K562 (cell line): ENCODE data around the gene GNAI3. TPM values are rescaled to one million over a fixed set of nuclear protein-coding genes. Genes with fewer than 3 reads are reported as not detected.
A peak's percentile ranks its signal among the peaks of the same experiment; 100 is the strongest.

Experiments used
- AFF1 ChIP-seq, 2 experiments: fragments of 450-650 bp; IDR thresholded peaks; 2 replicates each; pipeline ENCODE4 v1.6.1; 2018; ENCODE audit warnings: mild to moderate bottlenecking in 2 of 2, low read depth in 1 of 2; ENCODE audit not compliant: partially characterized antibody in 2 of 2
- CBFB ChIP-seq: sonication (generic); formaldehyde crosslinking; IDR thresholded peaks from 2 replicates; pipeline ENCODE4 v1.4.0; 2020; ENCODE audit warnings: mild to moderate bottlenecking, missing genetic modification reagents
- COPS2 ChIP-seq: fragments of 450-650 bp; conservative IDR thresholded peaks from 2 replicates; pipeline ENCODE4 v1.6.1; 2016; ENCODE audit warnings: mild to moderate bottlenecking, moderate library complexity
- CTCF ChIP-seq, 3 experiments: IDR thresholded peaks in 2 of 3; conservative IDR thresholded peaks in 1 of 3; 2 replicates each; pipeline ENCODE4 v1.5.1; 2011 to 2012; ENCODE audit warnings: low read length in 3 of 3, mild to moderate bottlenecking in 3 of 3, control low read depth in 2 of 3, improper control_type of control experiment in 1 of 3, inconsistent platforms in 1 of 3, low read depth in 1 of 3, mixed read lengths in 1 of 3, moderate library complexity in 1 of 3; ENCODE audit not compliant: insufficient read depth in 2 of 3
- FOS ChIP-seq: IDR thresholded peaks from 3 replicates; pipeline ENCODE4 v1.6.1; 2011; ENCODE audit not compliant: insufficient read length; ENCODE audit errors: extremely low read depth
- FOXP4 ChIP-seq: sonication (generic); formaldehyde crosslinking; IDR thresholded peaks from 2 replicates; pipeline ENCODE4 v1.8.0; 2022; ENCODE audit warnings: mild to moderate bottlenecking, missing genetic modification reagents, borderline replicate concordance
- HNRNPUL1 ChIP-seq: fragments of 200-400 bp; formaldehyde crosslinking; IDR thresholded peaks from 2 replicates; pipeline ENCODE4 v1.6.1; 2017; ENCODE audit warnings: low read length
- KLF13 ChIP-seq: fragments of 450-650 bp; IDR thresholded peaks from 2 replicates; pipeline ENCODE4 v1.6.1; 2016; ENCODE audit warnings: missing genetic modification characterization, low read depth, mild to moderate bottlenecking, missing compliant biosample characterization, moderate library complexity, borderline replicate concordance
- RAD21 ChIP-seq, 2 experiments: fragments of 250-450 bp in 1 of 2; fragments of 450-650 bp in 1 of 2; sonication (Bioruptor Pico) in 1 of 2; formaldehyde crosslinking in 1 of 2; IDR thresholded peaks in 1 of 2; conservative IDR thresholded peaks in 1 of 2; 2 replicates each; pipeline versions ENCODE4 v1.4.0 to v1.8.0; 2020 to 2022; ENCODE audit warnings: mild to moderate bottlenecking in 2 of 2, moderate library complexity in 1 of 2
- RBM22 ChIP-seq: fragments of 200-400 bp; formaldehyde crosslinking; IDR thresholded peaks from 2 replicates; pipeline ENCODE4 v1.6.1; 2018; ENCODE audit warnings: low read length, low read depth; ENCODE audit not compliant: poor library complexity, severe bottlenecking
- SREBF2 ChIP-seq: sonication (generic); formaldehyde crosslinking; IDR thresholded peaks from 2 replicates; pipeline ENCODE4 v1.4.0; 2020; ENCODE audit warnings: mild to moderate bottlenecking, missing genetic modification reagents
- TBP ChIP-seq: optimal IDR thresholded peaks from 2 replicates; pipeline ENCODE3; 2011; ENCODE audit warnings: low read depth, low read length, improper control_type of control experiment
- ZBTB17 ChIP-seq: fragments of 450-650 bp; formaldehyde crosslinking; IDR thresholded peaks from 2 replicates; pipeline ENCODE4 v1.4.0; 2020; ENCODE audit warnings: mild to moderate bottlenecking
- ZFP91 ChIP-seq: sonication (generic); formaldehyde crosslinking; IDR thresholded peaks from 2 replicates; pipeline ENCODE4 v1.8.0; 2022; ENCODE audit warnings: mild to moderate bottlenecking, missing genetic modification reagents
- ZNF3 ChIP-seq: fragments of 250-450 bp; sonication (Bioruptor Pico); IDR thresholded peaks from 2 replicates; pipeline ENCODE4 v1.5.0; 2021; ENCODE audit warnings: mild to moderate bottlenecking, moderate library complexity
- polyA plus RNA-seq, 8 experiments: library from polyadenylated mRNA; depleted of rRNA in 4 of 8; stranded (reverse) in 5 of 8; unstranded in 3 of 8; fragments of >200 nt; fragmentation: Nextera tagmentation in 2 of 8; fragmentation: Illumina TruSeq in 1 of 8; extraction: Ambion mirVana in 2 of 8; extraction: Trizol in 1 of 8; gene quantifications; 2 replicates each; pipeline versions ENCODE4 v1.2.1 to v1.2.3, GENCODE V29; 2011 to 2014; ENCODE audit warnings: inconsistent platforms in 1 of 8, missing spikeins in 1 of 8
- total RNA-seq, 7 experiments: library from RNA; depleted of rRNA in 6 of 7; stranded (reverse); fragments of >200 nt in 6 of 7; fragmentation: Illumina TruSeq in 2 of 7; extraction: Trizol in 2 of 7; gene quantifications; 2 replicates each; pipeline versions ENCODE4 v1.2.1 to v1.2.3, GENCODE V29; 2011 to 2021; ENCODE audit warnings: low replicate concordance in 1 of 7

Gene GNAI3
- total and polyA plus RNA-seq, 9 of the 15 experiments (the other 6 are each of a cell fraction or from before 2014, with no cell fraction given) = 6.3 to 13.2 (median 8.9) TPM

- peak; percentile 97 to 99 (median 97) for TF ChIP-seq CTCF (IDR thresholded peaks at IDR 0.05 in 2 of 3, conservative IDR thresholded peaks at IDR 0.05 in 1 of 3; ENCODE audit: insufficient read depth in 2 of 3, low read depth in 1 of 3, low read length in 3 of 3)
- TF ChIP-seq AFF1 (IDR thresholded peaks at IDR 0.05; ENCODE audit: low read depth in 1 of 2, partially characterized antibody in 2 of 2) = no peak
- TF ChIP-seq KLF13 (tag) = no peak
- no peak for TF ChIP-seq ZFP91 (CRISPR knock-in tag)
- no peak for TF ChIP-seq HNRNPUL1
- TF ChIP-seq TBP = peak; percentile 34
- 0 out of 2 replicates have a peak, but pooled peaks have one; percentile 61 for TF ChIP-seq FOXP4
- no peak for TF ChIP-seq ZNF3 (CRISPR knock-in tag)
- TF ChIP-seq SREBF2 (CRISPR knock-in tag) = no peak
- TF ChIP-seq CBFB (CRISPR knock-in tag) = no peak
- no peak for TF ChIP-seq COPS2
- TF ChIP-seq RBM22 = no peak
- peak; percentile 92 to 98 for TF ChIP-seq RAD21 (CRISPR knock-in tag; conservative IDR thresholded peaks at IDR 0.05 in 1 of 2, IDR thresholded peaks at IDR 0.05 in 1 of 2)
- TF ChIP-seq ZBTB17 (CRISPR knock-in tag) = 0 out of 2 replicates have a peak, but pooled peaks have one; percentile 23
- TF ChIP-seq FOS = no peak
Measured at GRCh38 chr1:109532365-109533136, 15.9 kb upstream of the GNAI3 start (continued).
